ENCODE data around the gene RPS21.

RPS21 gene

GRCh38 chr20:62381842-62382241 lies 5.1 kb upstream of the RPS21 start:
- H3K4me3 ChIP-seq (replicated peaks; ENCODE audit: low read depth, low read length), result no peak overlapping the region

DNA sequence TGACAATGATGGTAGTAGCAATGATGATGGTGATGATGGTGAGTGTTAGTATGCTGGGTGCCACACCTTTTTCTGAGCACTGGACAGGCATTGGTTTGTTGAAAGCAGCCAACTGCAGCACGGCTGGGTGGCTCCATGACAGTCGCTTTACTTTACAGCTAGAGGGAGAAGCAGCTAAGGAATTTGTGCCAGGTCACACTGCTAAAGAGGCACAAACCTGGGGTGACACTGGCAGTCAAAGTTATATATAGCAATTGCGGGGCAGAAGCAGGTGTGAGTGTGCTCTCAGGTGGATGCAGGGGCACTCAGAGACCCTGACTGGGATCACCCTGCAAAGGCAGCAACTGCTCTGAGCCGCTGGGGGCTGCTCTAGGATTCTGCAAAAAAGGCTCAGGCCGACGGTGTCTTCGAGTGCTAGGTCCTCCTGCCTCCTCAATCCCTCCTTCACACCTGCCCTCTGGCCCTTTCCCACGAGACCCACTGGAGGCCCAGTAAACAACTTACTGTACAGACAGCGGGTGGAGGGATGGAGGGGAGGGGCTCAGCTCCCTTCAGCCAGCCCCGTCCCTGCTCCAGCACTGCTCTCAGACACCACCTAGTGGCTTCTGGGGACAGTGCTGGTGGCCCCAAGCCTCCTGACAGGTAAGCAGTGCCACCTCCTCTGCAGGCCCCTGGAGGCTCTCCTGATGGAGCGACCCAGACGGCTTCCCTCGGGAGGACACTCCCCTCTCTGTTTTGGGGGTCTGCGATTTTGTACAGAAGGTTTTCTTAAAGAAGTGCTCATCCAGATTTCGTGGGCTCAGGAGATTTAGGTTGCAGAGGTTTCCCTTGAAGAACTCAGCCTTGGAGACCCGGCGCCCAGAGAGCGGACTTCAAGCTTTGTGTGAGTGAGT lies 4.4 kb upstream of the RPS21 start:
- no peak overlapping the region for H3K4me3 ChIP-seq (replicated peaks; ENCODE audit: low read depth, low read length)
- TF ChIP-seq CTCF (IDR thresholded peaks at IDR 0.05; ENCODE audit: low read depth, low read length, missing control alignments), result peak; percentile 96
- DNase-seq (ENCODE audit: extremely low read depth, low read depth), result no peak

More at GRCh38 chr20:62381842-62382241, 5.1 kb upstream of the RPS21 start:
- no peak for TF ChIP-seq CTCF (IDR thresholded peaks at IDR 0.05; ENCODE audit: low read depth, low read length, missing control alignments)
- DNase-seq (ENCODE audit: extremely low read depth, low read depth), result no peak

GRCh38 chr20:62387219-62387913 lies 463 bp downstream of the RPS21 start:
- DNase-seq (ENCODE audit: extremely low read depth, low read depth), result no peak
- H3K4me3 ChIP-seq (replicated peaks; ENCODE audit: low read depth, low read length), result peak overlapping the region; percentile 95
- TF ChIP-seq CTCF (IDR thresholded peaks at IDR 0.05; ENCODE audit: low read depth, low read length, missing control alignments), result no peak

- TF ChIP-seq CTCF (IDR thresholded peaks at IDR 0.05; ENCODE audit: low read depth, low read length, missing control alignments), result no peak
- H3K4me3 ChIP-seq (replicated peaks; ENCODE audit: low read depth, low read length), result peak overlapping the region; percentile 95
- DNase-seq (ENCODE audit: extremely low read depth, low read depth), result no peak
Observed at GRCh38 chr20:62387933-62388635, 1.2 kb downstream of the RPS21 start.

DNA sequence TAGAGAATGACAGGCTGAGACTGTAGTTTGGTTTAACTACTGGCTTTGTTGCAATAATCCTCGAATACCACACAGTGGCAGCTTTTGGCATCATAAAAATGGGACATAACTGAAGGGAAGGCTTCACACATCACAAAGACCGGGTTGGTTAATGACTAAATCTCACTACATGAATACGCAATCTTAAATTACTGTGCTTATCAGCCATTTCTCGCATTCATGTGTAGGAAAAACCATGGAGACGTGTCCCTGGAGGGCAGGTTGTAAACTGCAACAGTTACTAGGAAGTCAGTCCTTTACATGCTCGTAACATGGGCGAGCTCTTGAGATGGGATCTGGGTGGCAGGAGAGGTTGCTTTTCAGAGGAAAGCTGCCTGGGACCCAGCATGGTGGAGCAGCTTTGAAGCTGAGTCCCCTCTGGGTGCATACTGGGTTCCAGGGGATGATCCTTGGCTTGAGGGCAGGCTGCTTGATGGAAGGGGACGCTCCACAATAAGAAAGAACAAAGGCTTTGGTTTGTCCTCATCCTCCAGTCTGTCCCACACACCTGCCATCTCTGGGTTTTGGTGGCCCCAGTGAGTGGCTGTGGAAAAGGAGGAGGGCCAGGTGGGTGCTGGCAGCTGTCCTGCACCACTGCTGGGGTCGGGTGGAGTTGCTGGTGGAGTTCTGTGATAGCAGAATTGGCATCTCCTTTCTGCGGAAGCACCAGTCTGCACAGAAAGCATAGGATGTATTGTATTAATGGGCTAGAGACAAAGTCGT lies 2.1 kb downstream of the RPS21 start:
- DNase-seq (ENCODE audit: extremely low read depth, low read depth), result no peak
- no peak for TF ChIP-seq CTCF (IDR thresholded peaks at IDR 0.05; ENCODE audit: low read depth, low read length, missing control alignments)
- H3K4me3 ChIP-seq (replicated peaks; ENCODE audit: low read depth, low read length), result peak overlapping the region; percentile 95

DNA sequence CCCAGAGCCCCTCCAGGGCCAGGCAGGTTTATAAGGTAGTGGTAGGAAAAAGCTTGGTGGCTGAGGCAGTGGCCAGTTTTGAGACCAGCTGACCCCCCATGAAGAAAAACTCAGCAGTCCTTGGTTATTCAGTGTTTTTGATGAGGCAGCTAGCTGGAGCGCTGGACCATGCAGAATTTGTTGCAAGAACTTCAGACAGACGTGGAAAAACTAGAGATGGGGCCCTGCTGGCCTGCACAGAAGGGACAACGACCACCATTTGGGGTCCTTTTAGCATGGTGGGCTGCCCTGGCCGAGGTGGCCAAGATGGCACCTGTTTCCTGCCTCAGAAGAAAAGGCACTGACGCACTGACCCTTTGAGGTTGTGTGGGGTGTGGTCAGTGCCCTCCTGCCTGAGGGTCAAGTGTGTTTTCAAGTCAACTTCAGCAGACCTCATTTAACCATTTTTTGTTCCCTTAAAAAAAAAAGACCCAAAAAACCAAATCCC lies 2.7 kb downstream of the RPS21 start:
- no peak for DNase-seq (ENCODE audit: extremely low read depth, low read depth)

More for the DNA sequence above, 2.7 kb downstream of the RPS21 start:
- H3K4me3 ChIP-seq (replicated peaks; ENCODE audit: low read depth, low read length), result no peak overlapping the region
- TF ChIP-seq CTCF (IDR thresholded peaks at IDR 0.05; ENCODE audit: low read depth, low read length, missing control alignments), result no peak

Measured in HFF-Myc (cell line).